ENCODE measurements around the gene IFT22. TPM values are rescaled to one million over a fixed set of nuclear protein-coding genes. Genes with fewer than 3 reads are reported as not detected.

The IFT22 gene
- total and polyA plus RNA-seq, 10 donors: 5.5 to 11.0 (median 6.8) TPM

DNA sequence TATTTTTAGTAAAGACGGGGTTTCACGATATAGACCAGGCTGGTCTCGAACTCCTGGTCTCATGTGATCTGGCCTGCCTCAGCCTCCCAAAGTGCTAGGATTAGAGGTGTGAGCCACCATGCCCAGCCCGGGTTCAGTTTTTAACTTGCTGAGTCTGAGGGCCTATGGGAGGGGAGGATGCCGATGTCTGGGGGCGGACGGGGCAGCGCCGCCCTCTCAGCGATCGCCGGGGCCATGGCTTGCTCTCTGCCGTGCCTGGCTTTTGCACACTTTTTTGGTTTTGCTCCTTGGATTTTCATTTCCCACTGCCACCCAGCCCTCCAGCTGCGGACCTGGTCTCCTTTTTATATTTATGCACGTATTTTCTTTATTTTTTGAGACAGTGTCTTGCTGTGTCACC is 25.9 kb upstream of the IFT22 start:
- intact Hi-C loops (cut with DNase I; ENCODE audit: low total_unique reads): no loop called here
- no peak for DNase-seq
- Histone ChIP-seq H3K4me3 (no peak overlapping the region), H3K9me3 (no peaks in the 10 kb centered on the region), H3K27ac (no peak overlapping the region), H3K36me3 (no peaks in the 10 kb centered on the region), H3K27me3 (replicated peaks in 1 of 7) (peaks cover 0 to 35% (median 0%) of the 10 kb centered on the region in 7 donors), H3K4me1 (no peaks in the 10 kb centered on the region)
- TF ChIP-seq, protein P1, sequence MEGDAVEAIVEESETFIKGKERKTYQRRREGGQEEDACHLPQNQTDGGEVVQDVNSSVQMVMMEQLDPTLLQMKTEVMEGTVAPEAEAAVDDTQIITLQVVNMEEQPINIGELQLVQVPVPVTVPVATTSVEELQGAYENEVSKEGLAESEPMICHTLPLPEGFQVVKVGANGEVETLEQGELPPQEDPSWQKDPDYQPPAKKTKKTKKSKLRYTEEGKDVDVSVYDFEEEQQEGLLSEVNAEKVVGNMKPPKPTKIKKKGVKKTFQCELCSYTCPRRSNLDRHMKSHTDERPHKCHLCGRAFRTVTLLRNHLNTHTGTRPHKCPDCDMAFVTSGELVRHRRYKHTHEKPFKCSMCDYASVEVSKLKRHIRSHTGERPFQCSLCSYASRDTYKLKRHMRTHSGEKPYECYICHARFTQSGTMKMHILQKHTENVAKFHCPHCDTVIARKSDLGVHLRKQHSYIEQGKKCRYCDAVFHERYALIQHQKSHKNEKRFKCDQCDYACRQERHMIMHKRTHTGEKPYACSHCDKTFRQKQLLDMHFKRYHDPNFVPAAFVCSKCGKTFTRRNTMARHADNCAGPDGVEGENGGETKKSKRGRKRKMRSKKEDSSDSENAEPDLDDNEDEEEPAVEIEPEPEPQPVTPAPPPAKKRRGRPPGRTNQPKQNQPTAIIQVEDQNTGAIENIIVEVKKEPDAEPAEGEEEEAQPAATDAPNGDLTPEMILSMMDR (IDR thresholded peaks at IDR 0.05 in 8 of 11, conservative IDR thresholded peaks at IDR 0.05 in 3 of 11): no peak
- TF ChIP-seq POLR2AphosphoS5 (IDR thresholded peaks at IDR 0.05) (no peak), POLR2A (IDR thresholded peaks at IDR 0.05) (no peak)
- WGBS, 5 donors: 87 to 93% (median 92%) methylated on average over 15 of the region's 15 CpGs

DNA sequence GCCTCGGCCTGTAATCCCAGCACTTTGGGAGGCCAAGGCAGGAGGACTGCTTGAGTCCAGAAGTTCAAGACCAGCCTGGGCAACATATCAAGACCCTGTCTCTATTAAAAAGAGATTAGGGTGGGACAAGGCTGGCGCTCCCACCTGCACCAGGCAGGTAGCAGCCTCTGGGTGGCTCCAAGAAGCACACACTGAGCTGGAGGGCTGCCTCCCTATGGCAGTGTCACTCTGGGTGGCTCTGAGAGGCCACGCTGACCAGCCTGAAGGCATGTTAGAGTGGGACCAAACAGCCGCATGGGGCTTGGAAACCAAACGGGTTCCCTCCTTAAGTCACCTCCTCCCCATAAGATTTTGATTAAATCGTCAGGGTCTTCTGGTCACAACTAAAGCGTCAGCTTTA is 21.3 kb upstream of the IFT22 start:
- Histone ChIP-seq H3K9me3 (no peaks in the 10 kb centered on the region), H3K36me3 (no peaks in the 10 kb centered on the region)
- intact Hi-C loops (cut with DNase I; ENCODE audit: low total_unique reads): no loop called here

DNA sequence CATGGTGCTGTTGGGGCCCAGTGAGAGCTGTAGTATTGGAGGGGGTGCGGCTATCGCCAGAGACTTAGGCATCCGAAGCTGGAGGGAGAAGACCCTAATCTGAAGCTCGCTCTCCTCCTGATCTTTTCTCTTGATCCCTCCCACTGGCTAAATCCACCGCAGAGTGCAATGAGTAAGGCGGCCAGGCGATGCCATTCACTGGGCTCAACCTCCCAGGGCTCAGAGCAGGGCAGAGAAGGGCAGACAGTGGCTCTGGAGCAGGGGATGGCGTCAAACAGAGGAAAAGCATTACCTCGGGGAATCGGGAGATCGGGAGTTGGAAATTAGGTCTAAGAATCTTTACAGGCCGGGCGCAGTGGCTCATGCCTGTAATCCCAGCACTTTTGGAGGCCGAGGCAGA is 18.8 kb upstream of the IFT22 start:
- 83 to 89% (median 88%) methylated on average over 14 of the region's 14 CpGs for WGBS, 5 donors
- no peak for TF ChIP-seq POLR2A (IDR thresholded peaks at IDR 0.05)
- TF ChIP-seq POLR2AphosphoS5 (IDR thresholded peaks at IDR 0.05): no peak
- TF ChIP-seq, protein P1 (IDR thresholded peaks at IDR 0.05 in 8 of 11, conservative IDR thresholded peaks at IDR 0.05 in 3 of 11): no peak
- DNase-seq: no peak
- H3K27me3 ChIP-seq (replicated peaks in 1 of 7): peaks cover 0 to 17% (median 0%) of the 10 kb centered on the region in 7 donors
- no peak overlapping the region for H3K27ac ChIP-seq
- no peaks in the 10 kb centered on the region for H3K9me3 ChIP-seq
- intact Hi-C loops (cut with DNase I; ENCODE audit: low total_unique reads): no loop called here
- H3K4me1 ChIP-seq: no peaks in the 10 kb centered on the region
- no peak overlapping the region for H3K4me3 ChIP-seq
- H3K36me3 ChIP-seq: no peaks in the 10 kb centered on the region

More for the DNA sequence above, 21.3 kb upstream of the IFT22 start:
- H3K27me3 ChIP-seq (replicated peaks in 1 of 7): peaks cover 0 to 17% (median 0%) of the 10 kb centered on the region in 7 donors
- WGBS, 5 donors: 77 to 85% (median 81%) methylated on average over 7 of the region's 7 CpGs
- no peaks in the 10 kb centered on the region for H3K4me1 ChIP-seq
- TF ChIP-seq, protein P1 (IDR thresholded peaks at IDR 0.05 in 8 of 11, conservative IDR thresholded peaks at IDR 0.05 in 3 of 11): no peak
- TF ChIP-seq POLR2AphosphoS5 (IDR thresholded peaks at IDR 0.05) (no peak), POLR2A (IDR thresholded peaks at IDR 0.05) (no peak)
- H3K4me3 ChIP-seq: no peak overlapping the region
- H3K27ac ChIP-seq: no peak overlapping the region
- DNase-seq: no peak

DNA sequence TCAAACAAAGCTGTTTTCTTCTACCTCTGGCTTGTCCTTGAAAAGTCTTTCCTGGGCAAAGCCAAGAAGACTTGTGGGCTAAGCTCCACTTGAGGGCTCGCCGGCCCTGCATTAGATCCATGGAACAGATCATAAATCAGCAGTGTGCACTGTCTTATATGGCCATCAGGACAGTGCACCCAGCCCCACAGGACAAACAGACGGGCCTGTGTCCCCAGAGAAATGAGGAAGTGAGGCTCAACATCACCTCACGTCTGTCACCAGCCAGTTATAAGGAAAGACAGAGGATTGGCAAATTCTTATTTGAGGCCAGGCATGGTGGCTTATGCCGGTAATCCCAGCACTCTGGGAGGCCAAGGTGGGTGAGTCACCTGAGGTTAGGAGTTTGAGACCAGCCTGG is 12.3 kb upstream of the IFT22 start:
- H3K4me1 ChIP-seq: no peaks in the 10 kb centered on the region

More for the DNA sequence above, 12.3 kb upstream of the IFT22 start:
- Histone ChIP-seq H3K27me3 (replicated peaks in 1 of 7) (peaks cover 0 to 22% (median 0%) of the 10 kb centered on the region in 7 donors), H3K36me3 (no peaks in the 10 kb centered on the region), H3K9me3 (no peaks in the 10 kb centered on the region), H3K4me3 (no peak overlapping the region), H3K27ac (no peak overlapping the region)
- TF ChIP-seq, protein P1 (IDR thresholded peaks at IDR 0.05 in 8 of 11, conservative IDR thresholded peaks at IDR 0.05 in 3 of 11): no peak
- TF ChIP-seq POLR2A (IDR thresholded peaks at IDR 0.05): no peak
- no peak for TF ChIP-seq POLR2AphosphoS5 (IDR thresholded peaks at IDR 0.05)
- intact Hi-C loops (cut with DNase I; ENCODE audit: low total_unique reads): no loop called here
- 46 to 60% (median 53%) methylated on average over 5 of the region's 5 CpGs for WGBS, 5 donors
- no peak for DNase-seq

All from spleen (tissue), 11 donors.